Uterus (tissue), 4 donors: ENCODE data around the gene ASTN2. TPM values are rescaled to one million over a fixed set of nuclear protein-coding genes. Genes with fewer than 3 reads are reported as not detected.

Experiments
- DNase-seq, 2 donors: peaks; one replicate each; pipeline ENCODE4 v3.0.0-alpha.2; 2019 to 2020
- H3K27ac ChIP-seq, 2 donors: fragments of 200-600 bp; sonication (generic); 1 replicate in 1 of 2; 2 replicates in 1 of 2; pipeline ENCODE4 v1.5.1; 2016 to 2018
- H3K27me3 ChIP-seq, 2 donors: fragments of 200-600 bp; sonication (generic); one replicate each; pipeline ENCODE4 v1.5.1; 2018 to 2019; ENCODE audit warnings: control low read depth in 1 of 2
- H3K36me3 ChIP-seq, 2 donors: fragments of 200-600 bp; sonication (generic); one replicate each; pipeline ENCODE4 v1.5.1; 2019; ENCODE audit warnings: control low read depth in 1 of 2
- H3K4me1 ChIP-seq, 2 donors: fragments of 200-600 bp; sonication (generic); one replicate each; pipeline ENCODE4 v1.5.1; 2018 to 2019; ENCODE audit warnings: control low read depth in 1 of 2
- H3K4me3 ChIP-seq, 2 donors: fragments of 200-600 bp; sonication (generic); 1 replicate in 1 of 2; 2 replicates in 1 of 2; pipeline ENCODE4 v1.5.1; 2018 to 2019; ENCODE audit warnings: mild to moderate bottlenecking in 1 of 2
- H3K9me3 ChIP-seq, 2 donors: fragments of 200-600 bp; sonication (generic); one replicate each; pipeline ENCODE4 v1.5.1; 2019; ENCODE audit warnings: control low read depth in 1 of 2
- CTCF ChIP-seq, 4 experiments: fragments of 200-600 bp in 2 of 4; fragments of 450-650 bp in 2 of 4; sonication (generic) in 2 of 4; IDR thresholded peaks; one replicate each; pipeline ENCODE4 v1.5.1; 2016 to 2019; ENCODE audit warnings: antibody characterized with exemption in 4 of 4, mild to moderate bottlenecking in 2 of 4, moderate library complexity in 1 of 4
- POLR2A ChIP-seq, 2 donors: fragments of 450-650 bp; IDR thresholded peaks; one replicate each; pipeline ENCODE4 v1.6.1; 2016; ENCODE audit warnings: antibody characterized with exemption in 2 of 2, mild to moderate bottlenecking in 1 of 2, moderate library complexity in 1 of 2
- intact Hi-C: fragments of 100-400 bp; cut with DNase I; formaldehyde crosslinking; loops from one replicate; pipeline ENCODE4 v1.15.1; 2023; ENCODE audit warnings: low total_unique reads
- total RNA-seq, 4 donors: library from RNA; depleted of rRNA in 3 of 4; stranded (reverse); fragments of >200 nt in 3 of 4; gene quantifications; one replicate each; pipeline versions ENCODE4 v1.1.0 to v1.2.4, GENCODE V29; 2014 to 2023
- donor health status: DM: yes; HTN: yes; CAD: no.

ASTN2 gene
- total RNA-seq, 4 donors from 2014 or later: 1.8 to 8.6 (median 6.7) TPM

GRCh38 chr9:116499986-116500871 is 914.6 kb downstream of the ASTN2 start:
- no peak for DNase-seq
- Histone ChIP-seq H3K4me1 (no peaks in the 10 kb centered on the region), H3K36me3 (no peaks in the 10 kb centered on the region), H3K4me3 (no peak overlapping the region), H3K27ac (no peak overlapping the region), H3K9me3 (no peaks in the 10 kb centered on the region), H3K27me3 (no peaks in the 10 kb centered on the region)
- TF ChIP-seq POLR2A (IDR thresholded peaks at IDR 0.05): no peak
- TF ChIP-seq CTCF (IDR thresholded peaks at IDR 0.05): no peak
- intact Hi-C loops: no loop called here

- no peak for DNase-seq
- no peak overlapping the region for H3K4me3 ChIP-seq
- intact Hi-C loops: no loop called here
Measured at GRCh38 chr9:116499434-116499833, 915.4 kb downstream of the ASTN2 start.

GRCh38 chr9:116497095-116497890 is 917.6 kb downstream of the ASTN2 start:
- Histone ChIP-seq H3K36me3 (no peaks in the 10 kb centered on the region), H3K4me3 (no peak overlapping the region), H3K9me3 (no peaks in the 10 kb centered on the region), H3K27ac (no peak overlapping the region), H3K27me3 (no peaks in the 10 kb centered on the region), H3K4me1 (no peaks in the 10 kb centered on the region)
- intact Hi-C loops: no loop called here
- TF ChIP-seq POLR2A (IDR thresholded peaks at IDR 0.05) (no peak), CTCF (IDR thresholded peaks at IDR 0.05) (peak in 1 of 4 experiments; percentile 2)
- DNase-seq: peak; percentile 24 to 44

More at GRCh38 chr9:116499434-116499833, 915.4 kb downstream of the ASTN2 start:
- H3K27ac ChIP-seq: no peak overlapping the region
- H3K36me3 ChIP-seq: no peaks in the 10 kb centered on the region
- H3K4me1 ChIP-seq: no peaks in the 10 kb centered on the region
- no peaks in the 10 kb centered on the region for H3K27me3 ChIP-seq
- TF ChIP-seq POLR2A (IDR thresholded peaks at IDR 0.05): no peak
- no peak for TF ChIP-seq CTCF (IDR thresholded peaks at IDR 0.05)
- H3K9me3 ChIP-seq: no peaks in the 10 kb centered on the region

GRCh38 chr9:116496167-116496566 is 918.7 kb downstream of the ASTN2 start:
- intact Hi-C loops: no loop called here
- Histone ChIP-seq H3K9me3 (no peaks in the 10 kb centered on the region), H3K36me3 (no peaks in the 10 kb centered on the region), H3K27ac (no peak overlapping the region), H3K4me1 (no peaks in the 10 kb centered on the region), H3K27me3 (no peaks in the 10 kb centered on the region), H3K4me3 (no peak overlapping the region)
- DNase-seq: no peak
- TF ChIP-seq POLR2A (IDR thresholded peaks at IDR 0.05) (no peak), CTCF (IDR thresholded peaks at IDR 0.05) (no peak)

- TF ChIP-seq CTCF (IDR thresholded peaks at IDR 0.05) (no peak), POLR2A (IDR thresholded peaks at IDR 0.05) (no peak)
- DNase-seq: no peak
- intact Hi-C loops: no loop called here
- Histone ChIP-seq H3K4me1 (no peaks in the 10 kb centered on the region), H3K4me3 (no peak overlapping the region), H3K27ac (no peak overlapping the region), H3K27me3 (no peaks in the 10 kb centered on the region), H3K36me3 (no peaks in the 10 kb centered on the region), H3K9me3 (no peaks in the 10 kb centered on the region)
Measured at GRCh38 chr9:116495725-116496124, 919.1 kb downstream of the ASTN2 start.
